Lower leg skin (tissue), 4 donors: ENCODE data around the gene SAPCD2. TPM values are rescaled to one million over a fixed set of nuclear protein-coding genes. Genes with fewer than 3 reads are reported as not detected.
"Not testable (repeated sequence)": the region's sequence is repeated elsewhere in the genome, so short reads cannot be mapped to it uniquely, and the experiment has no call there.

Experiments
- DNase-seq, 2 donors: peaks; one replicate each; pipeline ENCODE4 v3.0.0-alpha.2; 2019; ENCODE audit warnings: low spot score in 2 of 2
- H3K4me3 ChIP-seq: fragments of 200-600 bp; sonication (generic); 2 replicates; pipeline ENCODE4 v1.5.1; 2017; ENCODE audit warnings: mild to moderate bottlenecking, low read depth; ENCODE audit not compliant: poor library complexity, severe bottlenecking
- POLR2A ChIP-seq, 2 donors: fragments of 450-650 bp; IDR thresholded peaks; one replicate each; pipeline ENCODE4 v1.6.1; 2016 to 2017; ENCODE audit warnings: antibody characterized with exemption in 2 of 2, mild to moderate bottlenecking in 1 of 2, moderate library complexity in 1 of 2
- WGBS, 2 donors: methylation state at CpG; one replicate each; pipeline ENCODE4 v1.1.5; 2018; 5-methylcytosine and 5-hydroxymethylcytosine counted together
- intact Hi-C: fragments of 100-400 bp; cut with DNase I; formaldehyde crosslinking; loops from one replicate; pipeline ENCODE4 v1.15.0; 2023; ENCODE audit warnings: low total_unique reads
- total RNA-seq, 4 donors: library from RNA; depleted of rRNA; stranded (reverse); fragments of >200 nt; gene quantifications; one replicate each; pipeline ENCODE4 v1.1.0, GENCODE V29; 2016
- TF ChIP-seq, protein P1 (sequence below), 3 donors: fragments of 450-650 bp; IDR thresholded peaks; one replicate each; pipeline ENCODE4 v1.5.1; 2016; ENCODE audit warnings: antibody characterized with exemption in 3 of 3, mild to moderate bottlenecking in 3 of 3, moderate library complexity in 2 of 3

SAPCD2 gene
- total RNA-seq, 4 donors from 2014 or later = 5.7 to 25.6 (median 13.7) TPM

DNA sequence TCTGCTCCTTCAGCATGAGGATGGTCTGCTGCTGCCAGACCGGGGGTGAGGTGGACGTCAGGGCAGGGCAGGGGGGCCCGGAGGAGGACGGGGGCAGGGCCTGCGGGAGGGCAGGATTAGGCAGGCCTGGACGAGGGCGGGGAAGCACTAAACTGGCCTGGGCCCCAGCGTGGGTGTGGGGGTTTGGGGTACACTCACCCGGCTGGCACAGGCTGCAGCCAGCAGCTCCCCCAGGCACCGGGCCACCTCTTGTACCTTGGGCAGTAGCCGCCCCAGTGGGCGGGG is 5.5 kb downstream of the SAPCD2 start:
- no peak for DNase-seq
- TF ChIP-seq, protein P1, sequence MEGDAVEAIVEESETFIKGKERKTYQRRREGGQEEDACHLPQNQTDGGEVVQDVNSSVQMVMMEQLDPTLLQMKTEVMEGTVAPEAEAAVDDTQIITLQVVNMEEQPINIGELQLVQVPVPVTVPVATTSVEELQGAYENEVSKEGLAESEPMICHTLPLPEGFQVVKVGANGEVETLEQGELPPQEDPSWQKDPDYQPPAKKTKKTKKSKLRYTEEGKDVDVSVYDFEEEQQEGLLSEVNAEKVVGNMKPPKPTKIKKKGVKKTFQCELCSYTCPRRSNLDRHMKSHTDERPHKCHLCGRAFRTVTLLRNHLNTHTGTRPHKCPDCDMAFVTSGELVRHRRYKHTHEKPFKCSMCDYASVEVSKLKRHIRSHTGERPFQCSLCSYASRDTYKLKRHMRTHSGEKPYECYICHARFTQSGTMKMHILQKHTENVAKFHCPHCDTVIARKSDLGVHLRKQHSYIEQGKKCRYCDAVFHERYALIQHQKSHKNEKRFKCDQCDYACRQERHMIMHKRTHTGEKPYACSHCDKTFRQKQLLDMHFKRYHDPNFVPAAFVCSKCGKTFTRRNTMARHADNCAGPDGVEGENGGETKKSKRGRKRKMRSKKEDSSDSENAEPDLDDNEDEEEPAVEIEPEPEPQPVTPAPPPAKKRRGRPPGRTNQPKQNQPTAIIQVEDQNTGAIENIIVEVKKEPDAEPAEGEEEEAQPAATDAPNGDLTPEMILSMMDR (IDR thresholded peaks at IDR 0.05) = no peak
- TF ChIP-seq POLR2A (IDR thresholded peaks at IDR 0.05) = no peak
- no peak overlapping the region for H3K4me3 ChIP-seq
- 43 to 73% methylated on average over 9 to 11 of the region's 12 CpGs for WGBS, 2 donors
- intact Hi-C loops = no loop called here

DNA sequence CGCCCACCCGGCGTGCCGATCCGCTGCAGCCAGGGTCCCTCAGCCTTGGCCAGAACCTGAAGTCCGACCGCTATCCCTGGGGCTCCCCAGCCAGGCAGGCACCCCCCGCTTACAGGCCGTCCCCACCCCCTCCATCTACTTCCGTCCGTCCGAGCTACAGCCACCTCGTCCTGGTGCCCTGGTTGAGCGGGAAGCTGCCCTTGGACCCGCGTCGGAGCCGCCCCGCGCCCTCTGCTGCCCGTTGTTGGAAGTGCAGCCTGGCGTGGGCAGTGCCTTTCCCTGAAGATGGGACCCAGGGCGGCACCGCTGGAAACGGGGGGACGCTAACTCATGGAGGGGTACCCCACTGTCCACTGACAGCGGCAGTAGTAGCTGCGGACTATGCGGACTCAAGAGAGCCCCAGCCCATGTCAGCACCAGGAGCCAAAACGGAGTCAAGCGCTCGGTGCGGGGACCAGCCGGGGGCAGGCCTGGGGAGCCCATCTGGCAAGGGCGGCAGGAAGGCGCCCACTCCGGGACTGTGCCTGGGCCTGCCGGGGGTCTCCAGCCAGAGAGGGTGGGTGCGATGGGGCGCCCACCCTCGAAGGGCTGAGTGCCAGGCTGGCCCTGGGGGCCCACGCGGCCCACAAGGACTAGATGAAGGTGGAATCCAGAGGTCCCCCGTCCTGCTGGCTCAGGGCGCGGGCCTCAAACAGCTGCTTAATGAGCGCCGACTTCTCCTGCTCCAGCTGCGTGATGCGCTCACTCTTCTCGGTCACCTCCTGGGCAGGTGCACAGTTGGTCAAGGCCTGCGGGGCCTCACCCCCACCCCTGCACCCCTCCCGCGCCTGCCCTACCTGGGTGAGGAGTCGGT is 6.1 kb downstream of the SAPCD2 start:
- H3K4me3 ChIP-seq = no peak overlapping the region
- DNase-seq = peak in 1 of 2 donors; percentile 94
- intact Hi-C loops = no loop called here
- WGBS, 2 donors = 46 to 72% methylated on average over 16 to 45 of the region's 55 CpGs
- TF ChIP-seq POLR2A (IDR thresholded peaks at IDR 0.05) = no peak
- TF ChIP-seq, protein P1 (IDR thresholded peaks at IDR 0.05) = peak in 1 of 3 donors; percentile 91

DNA sequence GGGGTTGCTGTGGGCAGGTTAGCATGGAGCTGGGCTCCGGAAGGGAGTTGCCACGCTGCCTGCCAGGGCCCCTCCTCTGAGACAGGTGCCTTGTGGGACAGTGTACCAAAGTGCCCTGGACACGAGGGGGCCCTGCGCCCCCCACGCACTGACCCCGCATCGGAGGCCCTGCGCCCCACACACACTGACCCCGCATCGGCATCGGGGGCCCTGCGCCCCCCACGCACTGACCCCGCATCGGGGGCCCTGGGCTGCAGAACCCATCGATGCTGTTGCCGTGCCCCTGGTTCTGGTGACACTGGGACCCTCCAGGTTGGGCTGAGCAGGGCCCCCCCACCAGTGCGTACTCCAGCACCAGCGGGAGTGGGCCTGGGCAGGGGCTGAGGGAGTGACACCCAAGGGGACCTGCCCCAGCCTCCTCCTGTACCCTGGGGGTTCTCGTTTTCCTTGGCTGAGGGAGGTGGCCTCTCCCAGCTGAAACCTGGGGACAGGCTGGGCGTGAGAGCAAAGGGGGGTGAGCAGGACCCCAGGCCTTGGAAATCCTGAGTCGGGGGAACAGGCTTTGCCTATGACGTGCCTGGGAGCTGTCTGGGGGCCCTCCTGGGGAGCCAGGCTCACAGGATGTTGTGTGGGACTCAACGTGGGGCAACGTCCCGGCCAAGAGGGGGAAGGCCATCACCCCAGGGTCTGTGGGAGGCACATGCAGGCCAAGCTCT is 6.9 kb downstream of the SAPCD2 start:
- no peak overlapping the region for H3K4me3 ChIP-seq
- intact Hi-C loops = no loop called here
- TF ChIP-seq, protein P1 (IDR thresholded peaks at IDR 0.05) = no peak
- no peak for TF ChIP-seq POLR2A (IDR thresholded peaks at IDR 0.05)
- DNase-seq = no peak
- 67 to 74% methylated on average over 9 to 13 of the region's 26 CpGs for WGBS, 2 donors

DNA sequence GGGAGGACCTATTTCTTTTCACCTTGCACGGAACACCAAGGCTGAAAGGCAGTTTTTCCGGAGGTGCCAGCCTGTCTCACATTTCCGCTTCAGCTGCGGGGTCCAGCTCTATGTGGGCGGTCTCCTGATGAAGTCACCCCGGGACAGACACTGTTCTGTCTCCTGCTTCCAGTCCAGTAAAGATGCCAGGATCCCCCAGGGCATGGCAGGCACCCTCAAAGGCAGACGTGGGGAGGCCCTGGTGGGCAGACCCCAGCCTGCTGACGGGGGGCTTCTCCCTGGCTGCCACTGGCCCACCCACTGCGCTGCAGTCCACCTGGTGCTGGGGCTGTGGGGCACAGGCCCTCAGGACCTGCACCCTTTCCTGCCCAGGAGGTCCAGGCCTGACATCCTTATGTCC is 7.6 kb downstream of the SAPCD2 start:
- 73 to 87% methylated on average over 4 to 5 of the region's 9 CpGs for WGBS, 2 donors
- intact Hi-C loops, DNase-seq, H3K4me3 ChIP-seq: not testable (repeated sequence)

DNA sequence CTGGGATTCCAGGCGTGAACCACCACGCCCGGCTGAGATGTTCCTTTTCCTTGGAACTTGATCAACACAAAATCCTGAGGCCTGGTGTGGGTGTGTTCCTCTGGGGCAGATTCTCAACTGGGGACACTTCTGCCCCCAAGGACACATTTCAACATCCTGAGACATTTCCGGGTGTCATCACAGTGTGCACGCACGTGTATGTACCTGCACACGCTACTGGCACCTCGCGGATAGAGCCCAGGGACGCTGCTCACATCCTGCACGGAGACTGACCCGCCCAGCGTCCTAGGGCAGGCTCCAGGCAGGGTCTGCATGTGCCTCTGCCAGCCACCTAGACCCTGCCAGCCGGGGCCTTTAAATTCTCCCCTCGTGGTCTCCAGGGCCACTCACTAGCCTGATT is 8.0 kb downstream of the SAPCD2 start:
- TF ChIP-seq POLR2A (IDR thresholded peaks at IDR 0.05) = no peak
- TF ChIP-seq, protein P1 (IDR thresholded peaks at IDR 0.05) = no peak
- no peak for DNase-seq
- no peak overlapping the region for H3K4me3 ChIP-seq
- WGBS, 2 donors = 53 to 54% methylated on average over 15 of the region's 15 CpGs
- intact Hi-C loops = no loop called here

DNA sequence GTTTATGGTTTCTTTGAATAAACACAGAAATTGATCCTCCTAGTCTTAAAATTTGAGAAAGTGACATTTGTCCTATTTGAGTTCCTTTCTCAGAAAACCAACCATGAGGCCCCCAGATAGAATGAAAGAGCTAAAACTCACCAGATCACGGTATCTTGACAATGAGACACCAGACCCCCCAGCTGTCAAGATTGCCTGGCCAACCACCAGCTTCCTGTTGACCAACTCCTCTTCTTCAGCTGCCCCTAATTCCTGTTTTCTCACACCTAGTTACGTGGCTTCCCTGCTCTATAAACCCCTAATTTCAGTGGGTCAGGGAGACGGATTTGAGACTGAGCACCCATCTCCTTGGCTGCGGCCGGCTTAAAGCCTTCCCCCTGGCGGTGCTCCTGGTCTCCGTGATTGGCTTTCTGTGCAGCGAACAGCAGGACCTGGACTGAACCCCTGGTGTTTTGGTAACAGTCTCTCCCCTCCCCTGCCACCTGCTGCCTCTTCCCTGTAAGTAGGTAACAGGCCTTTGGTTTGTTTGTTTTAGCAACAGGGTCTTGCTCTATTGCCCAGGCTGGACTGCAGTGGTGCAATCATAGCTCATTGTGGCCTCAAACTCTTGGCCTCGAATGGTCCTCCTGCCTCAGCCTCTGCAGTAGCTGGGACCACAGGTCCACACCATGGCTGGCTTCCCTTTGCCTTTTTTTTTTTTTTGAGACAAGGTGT is 11.7 kb downstream of the SAPCD2 start:
- WGBS, 2 donors = 89 to 92% methylated on average over 9 of the region's 9 CpGs
- no peak for DNase-seq
- TF ChIP-seq POLR2A (IDR thresholded peaks at IDR 0.05) = no peak
- TF ChIP-seq, protein P1 (IDR thresholded peaks at IDR 0.05) = no peak
- intact Hi-C loops = no loop called here
- no peak overlapping the region for H3K4me3 ChIP-seq
